ENCODE measurements around the gene NPAS3.
A peak's percentile ranks its signal among the peaks of the same experiment; 100 is the strongest.

Gene NPAS3

DNA sequence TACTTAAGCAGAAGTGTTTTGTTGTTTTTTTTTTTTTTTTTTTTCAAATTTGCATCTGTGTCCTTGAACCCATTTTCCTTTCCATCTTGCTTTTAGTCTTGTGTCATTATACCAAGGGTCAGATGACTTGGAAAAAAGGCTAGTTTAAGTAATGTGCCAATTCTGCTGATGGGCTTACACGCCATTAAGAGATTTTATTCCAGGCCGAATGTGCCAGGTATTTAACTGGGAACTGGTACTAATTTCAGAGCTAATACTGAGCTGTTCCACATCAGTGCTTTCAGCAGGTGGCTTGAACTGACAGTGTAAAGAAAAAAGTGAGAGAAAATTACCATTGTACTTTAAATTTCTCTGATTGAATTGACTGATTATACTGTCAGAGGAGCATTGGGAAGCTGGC lies 224.9 kb downstream of the NPAS3 start:
- no peak for DNase-seq (ENCODE audit: extremely low read depth, low read depth)
- no peak overlapping the region for H3K4me3 ChIP-seq (replicated peaks; ENCODE audit: low read depth, low read length)
- TF ChIP-seq, protein P1, sequence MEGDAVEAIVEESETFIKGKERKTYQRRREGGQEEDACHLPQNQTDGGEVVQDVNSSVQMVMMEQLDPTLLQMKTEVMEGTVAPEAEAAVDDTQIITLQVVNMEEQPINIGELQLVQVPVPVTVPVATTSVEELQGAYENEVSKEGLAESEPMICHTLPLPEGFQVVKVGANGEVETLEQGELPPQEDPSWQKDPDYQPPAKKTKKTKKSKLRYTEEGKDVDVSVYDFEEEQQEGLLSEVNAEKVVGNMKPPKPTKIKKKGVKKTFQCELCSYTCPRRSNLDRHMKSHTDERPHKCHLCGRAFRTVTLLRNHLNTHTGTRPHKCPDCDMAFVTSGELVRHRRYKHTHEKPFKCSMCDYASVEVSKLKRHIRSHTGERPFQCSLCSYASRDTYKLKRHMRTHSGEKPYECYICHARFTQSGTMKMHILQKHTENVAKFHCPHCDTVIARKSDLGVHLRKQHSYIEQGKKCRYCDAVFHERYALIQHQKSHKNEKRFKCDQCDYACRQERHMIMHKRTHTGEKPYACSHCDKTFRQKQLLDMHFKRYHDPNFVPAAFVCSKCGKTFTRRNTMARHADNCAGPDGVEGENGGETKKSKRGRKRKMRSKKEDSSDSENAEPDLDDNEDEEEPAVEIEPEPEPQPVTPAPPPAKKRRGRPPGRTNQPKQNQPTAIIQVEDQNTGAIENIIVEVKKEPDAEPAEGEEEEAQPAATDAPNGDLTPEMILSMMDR (IDR thresholded peaks at IDR 0.05; ENCODE audit: low read depth, low read length, missing control alignments), result no peak

DNA sequence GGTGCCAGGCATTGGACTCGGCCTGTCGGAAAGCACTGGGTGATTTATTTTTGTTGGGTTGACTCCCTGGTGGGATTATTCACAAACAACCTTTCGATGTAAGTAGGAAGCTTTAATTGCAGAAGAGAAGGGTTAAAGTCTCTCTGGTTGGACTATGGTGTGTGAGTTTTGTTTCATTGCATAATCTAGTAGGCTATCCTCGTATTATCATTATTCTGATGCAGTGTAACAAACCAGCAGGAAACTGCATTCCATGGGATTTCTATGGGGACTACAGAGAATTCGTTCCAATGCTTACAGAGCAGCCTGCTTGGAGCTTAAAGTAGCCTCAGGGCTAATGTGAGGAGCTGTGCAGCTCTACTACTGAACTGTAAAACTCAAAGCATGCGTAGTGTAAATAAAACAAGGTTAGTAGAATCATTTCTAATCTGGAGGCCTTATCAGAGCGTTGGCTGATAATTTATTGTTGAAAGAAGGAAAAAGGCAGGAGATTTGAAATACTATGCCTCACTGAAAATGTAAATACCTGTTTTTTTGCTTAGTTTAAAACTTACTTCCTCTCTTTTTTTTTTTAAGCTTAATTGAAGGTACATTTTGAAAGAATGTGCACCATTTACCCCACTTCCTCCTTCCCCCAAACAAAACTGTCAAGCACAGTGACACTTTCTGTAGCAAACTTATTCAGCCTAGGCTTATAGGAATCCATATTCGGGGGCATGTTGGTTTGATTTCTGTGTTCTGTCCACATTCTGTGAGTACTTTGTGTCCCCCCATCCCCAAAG lies 226.7 kb downstream of the NPAS3 start:
- H3K4me3 ChIP-seq (replicated peaks; ENCODE audit: low read depth, low read length), result no peak overlapping the region
- TF ChIP-seq, protein P1 (IDR thresholded peaks at IDR 0.05; ENCODE audit: low read depth, low read length, missing control alignments), result no peak
- DNase-seq (ENCODE audit: extremely low read depth, low read depth), result no peak

DNA sequence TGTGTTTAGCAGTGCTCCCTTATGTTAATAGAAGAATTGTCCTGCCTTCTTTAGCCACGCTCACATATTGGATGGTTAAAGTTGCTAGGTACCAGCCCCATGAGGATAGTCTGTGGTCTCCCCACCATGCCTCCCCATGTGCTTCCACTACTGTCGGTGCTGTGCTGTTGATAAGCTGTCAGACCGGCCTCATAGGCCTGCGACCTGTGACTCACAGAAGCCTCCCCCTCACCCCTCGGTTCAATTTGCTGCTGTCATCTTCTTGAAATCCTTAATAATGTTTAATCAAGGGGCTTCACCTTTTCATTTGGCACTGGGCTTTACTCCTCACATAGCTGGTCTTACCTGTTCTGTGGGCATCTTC lies 227.2 kb downstream of the NPAS3 start:
- TF ChIP-seq, protein P1 (IDR thresholded peaks at IDR 0.05; ENCODE audit: low read depth, low read length, missing control alignments), result no peak

DNA sequence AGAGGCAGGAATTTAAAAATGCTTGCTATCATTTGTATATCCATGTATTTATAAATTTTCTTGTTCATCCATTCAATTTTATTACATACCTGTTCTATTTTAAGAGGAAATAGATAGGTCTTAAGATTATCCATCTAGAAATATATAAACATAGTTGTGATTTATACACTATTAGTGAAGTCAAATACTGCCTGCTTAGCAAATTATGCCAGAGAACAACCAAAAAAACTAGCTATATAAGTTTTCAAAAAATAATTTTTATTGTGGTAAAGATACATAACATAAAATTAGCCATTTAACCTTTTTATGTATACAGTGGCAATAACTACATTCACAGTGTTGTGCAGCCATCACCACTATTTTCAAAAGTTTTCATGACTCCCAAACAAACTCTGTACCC lies 237.3 kb downstream of the NPAS3 start:
- H3K4me3 ChIP-seq (replicated peaks; ENCODE audit: low read depth, low read length), result no peak overlapping the region
- no peak for DNase-seq (ENCODE audit: extremely low read depth, low read depth)
- TF ChIP-seq, protein P1 (IDR thresholded peaks at IDR 0.05; ENCODE audit: low read depth, low read length, missing control alignments), result no peak

More for the DNA sequence above, 227.2 kb downstream of the NPAS3 start:
- H3K4me3 ChIP-seq (replicated peaks; ENCODE audit: low read depth, low read length), result no peak overlapping the region
- no peak for DNase-seq (ENCODE audit: extremely low read depth, low read depth)

DNA sequence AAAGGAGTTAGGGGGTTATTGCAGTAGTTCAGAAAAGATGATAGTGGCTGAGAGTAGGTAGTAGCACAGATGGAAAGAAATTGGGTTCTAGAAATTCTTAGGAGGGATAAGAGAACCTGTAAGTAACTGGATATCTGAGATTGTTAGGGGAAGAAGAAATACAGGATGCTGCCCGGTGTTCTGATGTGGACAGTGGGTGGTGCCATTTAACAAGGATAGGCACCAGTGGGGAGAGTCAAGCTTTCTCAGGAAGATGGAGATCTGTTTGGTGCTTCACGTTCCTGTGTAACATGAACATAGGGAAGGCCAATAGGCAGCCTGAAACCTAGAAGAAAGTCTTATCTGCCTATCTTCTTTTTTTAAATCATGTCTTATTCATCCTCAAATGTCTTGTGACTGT lies 245.9 kb downstream of the NPAS3 start:
- no peak overlapping the region for H3K4me3 ChIP-seq (replicated peaks; ENCODE audit: low read depth, low read length)
- TF ChIP-seq, protein P1 (IDR thresholded peaks at IDR 0.05; ENCODE audit: low read depth, low read length, missing control alignments), result peak; percentile 21
- peak; percentile 4 for DNase-seq (ENCODE audit: extremely low read depth, low read depth)

DNA sequence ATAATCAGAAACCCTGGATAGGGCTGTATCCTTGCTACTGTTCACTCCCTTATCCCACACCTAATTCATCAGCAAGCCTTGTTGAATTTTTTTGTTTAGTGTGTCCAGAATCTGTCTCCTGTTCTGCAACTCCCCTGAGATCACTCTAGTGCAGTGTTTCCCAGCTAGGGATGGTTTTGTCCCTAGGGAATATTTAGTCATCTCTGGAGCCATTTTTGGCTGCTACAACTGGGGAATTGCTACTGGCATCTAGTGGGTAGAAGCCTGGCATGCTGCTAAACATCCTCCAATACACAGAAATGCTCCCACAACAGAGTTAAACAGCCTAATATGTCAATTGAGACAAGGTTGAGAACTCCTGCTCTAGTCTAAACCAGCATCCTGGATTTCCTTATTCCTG lies 248.0 kb downstream of the NPAS3 start:
- TF ChIP-seq, protein P1 (IDR thresholded peaks at IDR 0.05; ENCODE audit: low read depth, low read length, missing control alignments), result no peak
- H3K4me3 ChIP-seq (replicated peaks; ENCODE audit: low read depth, low read length), result no peak overlapping the region
- DNase-seq (ENCODE audit: extremely low read depth, low read depth), result no peak

DNA sequence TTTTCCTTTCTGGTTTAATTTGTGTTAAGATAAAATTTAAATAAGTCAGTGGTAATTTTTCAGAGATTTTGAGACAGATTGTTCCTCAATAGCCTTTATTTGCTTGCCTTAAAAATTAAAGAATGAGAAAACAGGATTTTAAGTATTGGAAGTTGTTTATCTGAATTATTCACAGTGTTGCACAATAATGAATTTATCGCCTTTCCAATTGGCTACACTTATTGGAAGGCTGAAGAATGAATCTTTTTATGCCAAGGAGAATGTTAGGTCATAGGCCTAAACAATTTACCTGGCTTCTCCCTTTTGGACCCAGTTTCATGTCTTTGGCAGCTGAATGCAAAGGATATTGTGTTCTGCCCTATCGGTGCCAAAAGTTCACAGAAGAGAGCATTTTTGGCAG lies 250.2 kb downstream of the NPAS3 start:
- TF ChIP-seq, protein P1 (IDR thresholded peaks at IDR 0.05; ENCODE audit: low read depth, low read length, missing control alignments), result no peak
- H3K4me3 ChIP-seq (replicated peaks; ENCODE audit: low read depth, low read length), result no peak overlapping the region

More for the DNA sequence above, 250.2 kb downstream of the NPAS3 start:
- DNase-seq (ENCODE audit: extremely low read depth, low read depth), result no peak
